GM21723 (cell line): Measurements from ENCODE around the gene PHKB.
"Not testable (repeated sequence)": the region's sequence is repeated elsewhere in the genome, so short reads cannot be mapped to it uniquely, and the experiment has no call there.

ENCODE experiments used
- ATAC-seq: cut with Tn5 transposase; IDR thresholded peaks from one replicate; pipeline ENCODE4 v1.9.1; 2021; ENCODE audit warnings: mild to moderate bottlenecking, moderate library complexity; ENCODE audit not compliant: unreplicated experiment

The PHKB gene

DNA sequence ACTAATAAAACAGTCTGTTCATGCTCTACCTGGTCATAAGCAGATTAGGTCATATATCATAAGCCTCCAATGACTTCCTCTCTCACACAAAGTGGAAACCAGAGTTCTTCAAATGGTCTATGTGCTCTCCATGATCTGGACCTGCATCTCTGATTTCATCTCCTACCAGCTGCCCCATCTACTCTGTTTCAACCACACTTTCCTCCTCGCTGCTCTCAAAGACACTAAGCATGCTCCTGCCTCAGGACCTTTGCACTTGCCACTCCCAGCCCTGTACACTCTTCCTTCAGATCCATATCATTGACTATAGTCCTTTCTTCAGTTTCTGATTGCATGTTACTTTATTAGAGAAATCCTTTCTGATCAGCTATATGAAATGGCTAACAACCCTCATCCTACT lies 196.8 kb downstream of the PHKB start:
- no peak for ATAC-seq

DNA sequence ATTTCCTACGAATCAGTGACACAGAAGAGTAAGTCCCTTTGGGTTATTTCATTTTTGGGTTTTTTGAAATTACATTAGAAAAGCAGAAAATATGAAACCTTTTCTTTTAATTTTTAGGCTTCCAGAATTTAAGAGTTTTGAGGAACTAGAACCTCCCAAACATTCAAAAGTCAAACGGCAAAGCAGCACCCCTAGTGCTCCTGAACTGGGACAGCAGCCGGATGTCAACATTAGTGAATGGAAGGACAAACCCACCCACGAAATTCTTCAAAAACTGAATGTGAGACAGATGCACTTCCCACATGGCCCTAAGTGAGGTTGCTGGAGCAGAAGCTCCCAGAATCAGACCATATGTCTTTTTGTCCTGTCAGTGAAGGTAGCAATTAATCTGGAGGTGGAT lies 199.4 kb downstream of the PHKB start:
- no peak for ATAC-seq

DNA sequence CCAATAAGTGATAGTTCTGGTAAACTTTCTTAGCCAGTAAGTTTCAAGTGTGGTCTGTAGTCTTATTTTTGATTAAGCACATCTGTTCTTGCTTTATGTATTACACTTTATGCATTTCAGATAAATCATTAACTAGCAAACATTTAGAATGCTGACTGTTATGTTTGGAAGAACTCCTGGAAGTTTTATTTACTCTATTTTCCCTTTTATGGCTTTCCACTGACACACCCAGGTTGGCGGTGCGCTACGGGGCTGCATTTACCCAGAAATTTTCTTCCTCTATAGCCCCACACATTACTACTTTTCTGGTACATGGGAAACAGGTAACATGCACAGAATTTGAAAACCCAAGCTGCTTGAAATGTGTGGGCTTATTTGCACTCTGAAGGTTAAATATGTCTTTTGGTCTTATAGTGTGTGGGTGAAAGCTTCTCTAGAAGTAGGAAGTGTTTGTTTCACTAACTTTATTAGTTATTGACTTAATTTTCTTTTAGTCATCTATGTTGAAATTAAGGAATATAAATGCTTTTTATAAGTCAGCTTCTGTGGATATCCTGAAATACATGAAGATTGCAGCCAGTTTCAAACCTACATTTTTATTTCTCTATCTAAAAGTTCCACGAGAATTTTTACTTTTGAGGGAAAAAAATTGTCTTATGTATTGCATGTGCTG lies 203.7 kb downstream of the PHKB start:
- no peak for ATAC-seq

DNA sequence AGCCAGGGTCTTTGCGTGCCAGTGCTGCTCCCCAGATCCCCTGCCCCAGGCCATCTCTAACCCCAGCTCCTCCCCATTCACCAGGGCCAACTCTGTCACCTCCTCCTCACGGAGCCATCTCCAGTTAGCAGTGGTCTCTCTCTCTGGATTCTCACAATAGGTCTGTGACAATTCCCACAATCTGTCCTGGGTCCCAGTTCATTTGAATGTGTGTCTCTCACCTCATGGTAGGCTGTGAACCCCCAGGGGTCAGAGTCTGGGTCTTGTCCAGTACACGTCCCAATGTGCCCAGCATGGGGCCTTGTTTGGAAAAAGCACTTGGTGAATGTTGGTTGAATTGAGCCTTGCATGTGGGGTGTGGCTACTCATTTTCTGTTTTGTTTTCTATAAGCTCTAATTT lies 205.3 kb downstream of the PHKB start:
- ATAC-seq: no peak

DNA sequence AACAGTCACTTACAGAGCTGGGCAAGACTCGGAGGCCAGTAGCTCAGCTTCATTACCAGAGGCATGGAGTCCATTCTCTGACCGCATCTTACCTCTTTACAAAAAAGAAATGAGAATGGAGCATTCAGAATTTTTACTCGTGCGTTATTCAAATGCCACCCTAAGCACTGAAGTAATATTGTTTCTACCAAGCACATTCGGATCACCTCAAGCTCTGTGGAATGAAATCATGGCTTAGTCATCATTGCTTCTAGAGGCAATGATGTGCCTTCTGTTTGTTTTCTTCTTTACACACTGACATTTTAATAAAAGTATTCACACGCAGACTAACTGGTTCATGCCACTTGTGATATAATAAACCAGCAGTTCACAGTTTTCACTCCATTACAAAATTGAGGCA lies 206.8 kb downstream of the PHKB start:
- no peak for ATAC-seq

DNA sequence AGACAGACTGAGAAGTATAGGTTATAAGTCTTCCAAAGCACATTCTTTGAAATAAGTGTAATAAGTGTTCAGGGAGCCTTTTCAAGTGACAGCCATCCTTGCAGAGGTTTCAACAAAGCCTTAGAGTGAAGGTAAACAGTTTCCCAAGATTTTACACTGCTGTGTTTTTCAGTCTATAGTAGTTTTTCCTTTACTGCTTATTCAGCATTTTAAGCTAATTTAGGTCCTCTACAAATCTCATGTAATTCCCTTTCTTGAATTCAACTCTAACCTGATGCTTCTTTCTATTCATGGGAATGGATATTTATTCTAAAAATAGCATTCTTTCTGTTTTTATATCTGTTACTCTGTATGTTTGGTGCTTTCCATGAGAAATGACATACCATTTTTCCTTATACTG lies 211.3 kb downstream of the PHKB start:
- no peak for ATAC-seq

DNA sequence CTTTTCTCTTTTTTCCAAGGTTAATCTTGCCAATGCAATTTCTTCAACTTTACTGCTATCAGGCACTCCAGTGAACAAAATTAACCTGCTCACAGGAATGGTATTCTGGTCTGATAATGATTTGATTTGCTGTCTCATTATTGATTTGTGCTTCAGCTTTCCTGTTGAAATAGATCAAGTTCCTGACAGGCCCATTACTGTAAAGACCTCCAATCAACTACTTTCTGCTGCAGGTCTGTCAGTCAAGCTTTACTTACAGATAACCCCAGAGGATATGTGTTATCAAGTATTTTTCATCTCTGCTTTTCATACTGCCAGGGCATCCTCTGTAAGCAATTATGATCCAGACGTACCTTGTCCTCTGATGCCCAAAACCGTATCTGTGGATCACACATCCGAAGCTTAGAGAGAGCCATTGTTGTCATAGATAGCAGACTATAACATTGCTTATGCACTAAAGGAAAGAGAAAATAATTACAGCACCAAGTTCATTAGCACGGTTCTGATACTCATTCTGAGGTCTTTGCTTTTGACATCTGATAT lies 215.6 kb downstream of the PHKB start:
- no peak for ATAC-seq

DNA sequence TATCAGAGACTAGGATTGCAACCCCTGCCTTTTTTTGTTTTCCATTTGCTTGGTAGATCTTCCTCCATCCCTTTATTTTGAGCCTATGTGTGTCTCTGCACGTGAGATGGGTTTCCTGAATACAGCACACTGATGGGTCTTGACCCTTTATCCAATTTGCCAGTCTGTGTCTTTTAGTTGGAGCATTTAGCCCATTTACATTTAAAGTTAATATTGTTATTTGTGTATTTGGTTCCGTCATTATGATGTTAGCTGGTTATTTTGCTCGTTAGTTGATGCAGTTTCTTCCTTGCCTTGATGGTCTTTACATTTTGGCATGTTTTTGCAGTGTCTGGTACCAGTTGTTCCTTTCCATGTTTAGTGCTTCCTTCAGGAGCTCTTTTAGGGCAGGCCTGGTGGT lies 220.4 kb downstream of the PHKB start:
- ATAC-seq: not testable (repeated sequence)

DNA sequence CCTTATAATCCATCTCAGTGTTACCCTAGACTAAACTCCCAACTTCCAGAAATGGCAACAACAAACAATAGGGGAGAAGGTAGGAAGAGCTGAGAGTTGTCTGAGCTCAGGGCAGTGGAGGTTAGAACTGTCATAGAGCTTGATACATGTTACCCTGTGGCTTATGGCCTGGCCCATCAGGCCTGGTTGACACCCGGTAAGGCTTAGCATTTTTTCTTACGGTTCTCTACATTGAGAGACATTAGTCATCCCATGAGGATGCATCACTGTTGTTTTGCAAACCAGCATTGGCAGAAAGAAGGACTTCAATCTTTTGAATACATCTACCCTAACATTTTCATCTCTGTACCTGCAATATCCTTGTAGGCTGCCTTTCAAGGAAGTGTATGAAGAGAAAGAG lies 226.6 kb downstream of the PHKB start:
- no peak for ATAC-seq

DNA sequence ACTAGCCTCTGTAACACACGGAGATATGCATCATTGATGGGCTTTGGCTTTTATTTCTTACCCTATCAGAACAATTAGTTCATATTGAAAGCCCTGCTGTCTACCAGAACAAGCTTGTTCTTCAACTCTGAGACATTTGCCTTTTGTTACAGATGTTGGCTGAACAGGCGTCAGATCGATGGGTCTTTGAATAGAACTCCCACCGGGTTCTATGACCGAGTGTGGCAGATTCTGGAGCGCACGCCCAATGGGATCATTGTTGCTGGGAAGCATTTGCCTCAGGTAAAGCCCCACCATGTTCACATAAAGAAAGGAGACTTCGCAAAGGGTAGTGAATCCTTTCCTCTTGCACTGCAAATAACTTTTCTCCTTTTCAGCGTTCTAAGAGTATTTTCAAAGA lies 232.1 kb downstream of the PHKB start:
- no peak for ATAC-seq

DNA sequence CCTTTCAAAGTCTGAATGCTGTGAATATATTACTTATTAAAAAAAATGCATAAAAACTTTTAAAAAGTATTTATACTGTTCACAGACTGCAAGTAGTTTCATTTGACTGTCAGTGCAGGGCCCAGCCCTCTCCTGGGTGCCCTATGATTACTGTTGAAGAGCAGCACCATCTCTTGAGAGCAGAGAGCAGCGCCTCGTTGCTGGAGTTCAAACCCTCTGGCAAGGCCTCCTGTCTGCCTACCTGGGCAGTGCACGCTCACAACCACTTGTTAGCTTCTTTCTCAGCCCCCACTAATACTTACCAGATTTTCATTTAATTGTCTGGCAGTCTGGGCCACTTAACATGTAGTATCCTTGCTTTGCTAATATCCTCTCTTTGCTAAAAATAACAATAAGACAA lies 233.4 kb downstream of the PHKB start:
- ATAC-seq: no peak

DNA sequence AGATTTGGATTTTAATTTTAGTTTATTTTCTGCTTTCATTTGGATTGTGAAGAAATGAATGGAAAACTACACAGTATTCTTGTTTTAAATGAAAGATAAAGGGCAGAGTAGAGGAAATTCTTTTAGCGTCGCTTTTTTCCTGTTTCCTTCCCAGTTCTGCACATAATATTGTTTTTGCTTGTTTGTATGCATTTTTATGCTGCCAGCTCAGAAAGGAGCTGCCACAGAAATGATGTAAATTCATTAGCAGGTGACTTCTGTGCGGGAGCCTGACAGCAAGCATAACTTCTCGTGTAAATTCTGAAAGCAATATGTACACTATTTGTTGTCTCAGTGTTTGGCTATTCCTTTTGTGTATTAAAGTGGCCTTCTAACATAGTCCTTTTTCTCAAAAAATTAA lies 234.6 kb downstream of the PHKB start:
- ATAC-seq: no peak

DNA sequence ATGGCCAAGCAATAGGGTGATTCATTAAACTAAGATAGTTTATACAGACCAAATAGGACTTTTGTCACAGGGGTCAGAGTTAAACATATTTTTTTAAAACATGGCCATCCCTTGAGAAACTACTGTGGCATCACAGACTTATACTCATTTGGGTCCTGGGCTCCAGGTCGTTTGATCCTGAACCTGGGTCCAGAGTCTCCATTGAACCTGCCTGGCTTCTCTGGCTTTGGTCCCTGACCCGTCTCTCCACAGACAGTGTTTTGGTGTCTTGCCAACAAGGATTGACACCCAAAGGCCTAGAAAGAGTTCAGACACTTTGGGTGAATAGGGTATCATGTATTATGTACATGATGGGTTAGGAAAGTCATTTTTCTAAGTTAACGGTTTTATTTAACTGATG lies 236.7 kb downstream of the PHKB start:
- ATAC-seq: no peak

DNA sequence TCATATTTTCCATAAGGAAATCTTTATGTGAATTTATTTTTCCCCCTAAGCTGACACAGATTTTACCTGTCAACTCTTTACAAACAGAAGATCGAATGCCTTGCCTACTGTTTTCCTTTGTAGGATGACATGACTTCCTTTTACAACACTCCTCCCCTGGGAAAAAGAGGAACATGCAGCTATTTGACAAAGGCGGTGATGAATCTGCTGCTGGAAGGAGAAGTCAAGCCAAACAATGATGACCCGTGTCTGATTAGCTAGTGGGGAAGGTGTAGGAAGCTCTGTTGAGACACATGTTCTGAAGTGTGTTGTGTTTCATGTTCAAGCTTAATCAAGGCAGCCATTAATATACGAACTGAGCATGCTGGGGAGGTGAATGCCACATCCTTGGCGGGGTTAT lies 238.0 kb downstream of the PHKB start:
- ATAC-seq: no peak

DNA sequence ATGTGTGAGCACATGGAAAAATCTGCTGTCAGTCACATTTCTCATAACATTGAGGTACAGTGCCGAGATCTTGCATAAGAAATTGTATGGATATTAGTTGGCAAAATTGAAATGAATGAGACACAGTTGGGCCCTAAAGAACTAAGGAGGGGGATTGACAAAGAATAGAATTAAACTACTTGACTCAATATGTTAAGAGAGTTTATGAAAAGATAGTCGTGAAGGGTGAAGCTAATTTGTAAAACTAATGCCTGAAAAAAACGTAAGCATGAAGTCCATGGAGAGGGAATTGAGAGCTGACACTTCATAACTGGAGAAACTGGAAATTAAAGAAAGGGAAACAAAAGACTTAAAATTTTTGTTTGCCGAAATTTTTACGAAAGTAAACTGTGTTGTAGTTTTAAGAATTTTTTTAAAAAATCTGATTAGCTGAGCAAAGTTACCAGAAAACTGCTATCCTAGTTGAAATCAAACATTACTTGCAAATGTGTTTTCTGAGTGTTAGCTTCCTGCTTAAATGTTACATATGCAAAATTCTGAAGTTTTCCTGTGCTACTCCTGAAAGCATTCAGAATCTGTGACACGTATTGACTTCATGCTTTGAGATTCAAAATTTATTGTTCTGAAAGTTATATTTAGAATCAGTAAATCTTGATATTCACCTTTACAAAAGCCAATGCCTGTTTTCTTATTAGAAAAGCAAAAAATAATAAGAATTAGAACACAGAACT lies 239.9 kb downstream of the PHKB start:
- ATAC-seq: no peak

DNA sequence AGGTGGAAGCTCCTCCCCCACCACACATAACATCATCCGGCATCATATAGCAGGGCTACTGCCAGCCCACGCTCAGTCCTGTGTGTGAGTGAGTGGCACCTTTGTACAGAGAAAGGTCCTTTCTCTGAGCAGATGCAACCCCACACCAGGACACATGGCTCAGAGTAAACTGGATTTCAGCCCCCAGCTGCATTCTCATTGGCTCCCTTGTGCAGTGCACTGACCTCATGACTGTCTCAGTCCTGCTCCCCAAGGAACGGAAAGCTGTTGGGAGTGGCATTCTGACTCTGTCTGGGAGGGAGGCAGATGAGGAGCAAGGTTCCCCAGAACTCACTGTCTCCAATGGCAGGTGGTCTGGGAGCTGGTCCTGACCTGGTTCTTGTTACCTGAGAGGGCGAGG lies 244.1 kb downstream of the PHKB start:
- ATAC-seq: no peak

DNA sequence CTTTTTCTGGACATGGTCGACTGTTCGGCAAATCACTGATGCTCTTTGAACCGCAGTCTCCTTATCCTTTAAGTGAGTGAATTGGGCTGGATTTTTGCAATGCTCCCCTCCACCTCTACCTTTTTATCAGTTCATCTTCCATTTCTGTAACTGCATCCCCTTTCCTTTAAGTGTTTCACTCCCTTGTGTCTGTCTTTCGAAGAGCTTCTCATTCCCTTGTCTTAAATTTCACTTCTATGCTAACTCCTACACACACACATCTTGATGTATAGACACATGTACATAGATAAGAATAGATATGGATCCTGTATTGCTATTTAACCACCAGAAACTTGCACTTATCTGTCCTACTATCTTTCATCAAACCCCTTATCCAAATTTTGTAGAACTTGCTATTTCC lies 250.7 kb downstream of the PHKB start:
- no peak for ATAC-seq

DNA sequence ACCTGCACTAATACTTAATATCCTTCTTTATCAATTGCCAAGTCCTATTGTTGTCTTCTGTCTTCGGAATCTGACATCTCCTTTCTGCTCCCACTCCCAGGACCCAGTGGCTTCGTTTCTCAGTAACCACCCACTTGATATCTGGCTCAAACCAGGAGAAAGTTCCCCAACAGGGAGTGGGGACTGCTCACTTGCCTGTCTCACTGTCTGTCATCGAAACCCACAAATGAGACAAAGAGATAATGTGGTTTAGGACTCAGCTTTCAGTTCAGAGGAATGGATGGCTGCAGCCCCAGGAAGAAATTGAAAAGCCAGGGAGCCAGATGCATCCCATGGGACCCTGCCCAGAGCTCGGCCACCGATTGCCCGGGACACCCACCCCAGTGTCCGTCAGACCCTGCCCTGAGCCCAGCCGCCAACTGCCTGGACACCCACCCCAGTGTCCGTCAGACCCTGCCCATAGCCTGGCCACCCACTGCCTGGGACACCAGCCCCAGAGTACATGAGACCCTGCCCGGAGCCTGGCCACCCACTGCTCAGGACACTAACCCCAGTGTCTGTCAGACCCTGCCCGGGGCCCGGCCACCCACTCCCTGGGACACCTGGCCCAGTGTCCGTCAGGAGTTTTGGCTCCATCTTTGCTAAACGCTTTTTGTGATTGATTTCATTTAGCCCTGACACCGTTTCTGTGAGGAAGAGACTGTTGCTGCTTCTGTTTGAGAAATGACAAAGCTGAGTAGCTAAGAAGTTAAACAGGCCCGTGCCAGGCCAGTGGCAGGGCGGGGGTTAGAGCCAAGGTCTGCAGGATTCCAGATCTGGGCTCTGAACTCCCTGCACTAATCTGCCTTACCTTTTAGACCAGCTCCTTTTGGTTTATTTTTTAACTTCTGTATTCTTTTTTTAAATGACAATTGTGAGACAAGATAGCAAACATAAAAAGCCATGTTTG lies 251.4 kb downstream of the PHKB start:
- ATAC-seq: no peak

DNA sequence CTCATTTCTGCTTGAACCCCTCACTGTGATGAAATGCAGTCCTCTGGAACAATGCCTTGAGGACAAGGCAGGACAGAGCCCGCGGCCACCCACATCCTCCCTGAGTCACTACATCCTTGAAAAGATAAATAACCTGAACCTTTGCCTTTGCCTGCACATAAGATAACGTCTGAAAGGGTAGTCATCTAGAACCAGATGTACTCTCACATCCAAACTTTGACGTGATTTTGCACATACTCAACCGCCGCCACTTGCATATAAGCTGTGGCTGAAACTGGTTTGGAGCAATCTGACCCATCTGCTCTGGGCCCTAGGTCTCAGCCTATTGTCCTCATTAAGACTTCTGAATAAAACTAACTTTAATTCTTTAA lies 252.1 kb downstream of the PHKB start:
- ATAC-seq: no peak

DNA sequence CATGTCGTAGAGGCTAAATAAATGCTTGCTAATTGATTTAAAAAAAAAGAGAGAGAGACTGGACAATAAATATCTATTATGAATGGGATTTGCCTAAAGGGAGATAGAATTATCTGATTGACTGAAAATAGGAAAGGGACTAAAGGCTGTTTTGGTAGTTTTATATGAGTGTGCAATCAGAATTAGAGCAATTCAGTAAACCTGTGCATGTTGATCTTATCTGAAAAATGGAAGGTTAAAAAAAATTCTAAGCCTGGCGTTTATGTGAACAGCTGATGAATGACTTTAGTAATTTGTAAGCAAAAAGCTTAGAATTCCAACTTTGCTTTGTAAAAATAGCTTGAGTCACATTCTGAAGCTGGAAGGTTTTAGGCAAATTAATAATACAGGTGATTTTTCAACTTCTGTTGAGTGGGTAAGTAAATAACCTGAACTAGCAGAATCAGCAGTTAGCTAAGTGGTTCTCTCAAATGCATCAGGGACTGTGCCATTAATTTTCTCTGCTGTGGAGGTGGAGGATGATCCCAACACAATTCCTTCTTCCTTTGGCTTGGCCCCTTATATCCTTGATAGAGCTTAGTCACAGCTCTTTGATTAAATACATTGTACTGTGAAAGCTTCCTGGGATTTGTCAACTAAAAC lies 254.4 kb downstream of the PHKB start:
- ATAC-seq: no peak

DNA sequence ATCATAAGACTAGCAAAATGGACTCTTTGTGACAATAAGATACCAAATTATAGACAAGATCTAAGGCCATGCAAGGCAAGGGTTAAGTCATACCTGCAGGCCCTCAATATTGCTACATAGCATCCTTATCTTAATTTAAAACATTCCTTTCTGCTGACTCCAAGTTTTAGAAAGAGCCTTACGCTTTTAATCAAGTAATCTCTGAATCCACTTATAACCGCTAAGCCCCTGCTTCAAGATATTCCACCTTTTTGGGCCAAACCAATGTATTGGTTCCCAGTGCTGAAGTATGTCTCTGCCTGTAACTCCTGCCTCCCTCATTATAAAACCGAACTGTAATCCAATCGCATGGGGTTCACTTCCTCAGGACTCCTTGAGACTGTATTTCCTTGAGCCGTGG lies 255.4 kb downstream of the PHKB start:
- no peak for ATAC-seq
